ENCODE data around the gene PYY. TPM values are rescaled to one million over a fixed set of nuclear protein-coding genes. Genes with fewer than 3 reads are reported as not detected.

The PYY gene
- total and polyA plus RNA-seq, 2 donors from 2014 or later = not detected

DNA sequence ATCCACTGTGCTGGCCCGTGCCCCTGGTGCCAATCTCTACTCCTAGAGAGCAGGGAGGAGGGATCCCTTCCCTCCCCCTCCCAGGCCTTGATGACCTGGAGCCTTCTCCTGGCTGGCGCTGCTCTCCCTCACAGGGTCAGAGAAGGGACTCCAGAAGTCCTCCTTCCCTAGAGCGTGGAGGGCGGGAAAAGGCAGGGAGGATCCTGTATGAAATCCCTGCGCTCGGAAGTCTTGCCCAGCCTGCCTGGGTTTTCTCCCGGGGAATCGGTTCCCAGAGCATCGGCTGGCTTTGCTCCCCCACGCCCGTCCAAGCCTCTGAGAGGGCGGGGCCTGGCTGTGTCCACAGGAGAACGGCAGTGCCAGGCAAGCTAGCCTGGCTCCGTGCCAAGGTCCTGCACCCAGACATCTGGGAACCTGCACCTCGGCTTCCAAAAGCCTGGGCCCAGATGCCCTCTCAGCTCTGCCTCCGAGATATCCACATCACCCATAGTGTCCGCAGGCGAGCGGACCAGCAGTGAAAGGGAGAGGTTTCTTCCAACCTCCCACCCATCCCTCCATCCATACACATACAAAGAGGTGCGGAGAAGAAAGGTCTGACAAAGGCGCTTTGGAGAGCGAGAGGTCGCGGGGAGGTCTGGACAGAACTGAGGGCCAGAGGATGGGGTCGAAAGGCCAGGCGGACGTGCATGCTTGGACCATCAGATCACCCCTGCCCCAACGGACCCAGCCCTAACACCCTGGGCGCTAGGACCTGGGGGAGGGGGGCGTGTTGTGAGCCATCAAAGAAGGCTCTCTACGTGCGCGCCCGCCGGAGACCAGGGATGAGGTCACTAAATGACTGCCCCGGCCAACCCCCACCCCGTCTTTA, 47.5 kb downstream of the PYY start:
- Histone ChIP-seq H3K4me1 (ENCODE audit: control insufficient read depth in 2 of 3, insufficient read depth in 2 of 3, low read depth in 1 of 3, low read length in 3 of 3) (peaks cover 0 to 14% (median 0%) of the 10 kb centered on the region in 3 donors), H3K27ac (ENCODE audit: low read depth in 2 of 2, low read length in 2 of 2) (no peak overlapping the region), H3K9me3 (ENCODE audit: control insufficient read depth in 2 of 3, insufficient read depth in 1 of 3, low read length in 3 of 3) (no peaks in the 10 kb centered on the region), H3K9ac (ENCODE audit: low read length in 3 of 3) (no peak overlapping the region), H3K36me3 (ENCODE audit: control insufficient read depth in 2 of 3, insufficient read depth in 3 of 3, low read length in 3 of 3) (no peaks in the 10 kb centered on the region), H3K4me3 (ENCODE audit: low read length in 3 of 3) (peak overlapping the region; percentile 40 to 69 (median 58)), H3K27me3 (ENCODE audit: control insufficient read depth, insufficient read depth, low read length) (no peaks in the 10 kb centered on the region)
- DNase-seq = peak; percentile 84 to 92 (median 86)
- no peak for FAIRE-seq
- intact Hi-C loops (cut with DNase I) = no loop called here
- TF ChIP-seq, protein P1, sequence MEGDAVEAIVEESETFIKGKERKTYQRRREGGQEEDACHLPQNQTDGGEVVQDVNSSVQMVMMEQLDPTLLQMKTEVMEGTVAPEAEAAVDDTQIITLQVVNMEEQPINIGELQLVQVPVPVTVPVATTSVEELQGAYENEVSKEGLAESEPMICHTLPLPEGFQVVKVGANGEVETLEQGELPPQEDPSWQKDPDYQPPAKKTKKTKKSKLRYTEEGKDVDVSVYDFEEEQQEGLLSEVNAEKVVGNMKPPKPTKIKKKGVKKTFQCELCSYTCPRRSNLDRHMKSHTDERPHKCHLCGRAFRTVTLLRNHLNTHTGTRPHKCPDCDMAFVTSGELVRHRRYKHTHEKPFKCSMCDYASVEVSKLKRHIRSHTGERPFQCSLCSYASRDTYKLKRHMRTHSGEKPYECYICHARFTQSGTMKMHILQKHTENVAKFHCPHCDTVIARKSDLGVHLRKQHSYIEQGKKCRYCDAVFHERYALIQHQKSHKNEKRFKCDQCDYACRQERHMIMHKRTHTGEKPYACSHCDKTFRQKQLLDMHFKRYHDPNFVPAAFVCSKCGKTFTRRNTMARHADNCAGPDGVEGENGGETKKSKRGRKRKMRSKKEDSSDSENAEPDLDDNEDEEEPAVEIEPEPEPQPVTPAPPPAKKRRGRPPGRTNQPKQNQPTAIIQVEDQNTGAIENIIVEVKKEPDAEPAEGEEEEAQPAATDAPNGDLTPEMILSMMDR (IDR thresholded peaks at IDR 0.05; ENCODE audit: borderline replicate concordance, extremely low read depth, insufficient read depth) = no peak

DNA sequence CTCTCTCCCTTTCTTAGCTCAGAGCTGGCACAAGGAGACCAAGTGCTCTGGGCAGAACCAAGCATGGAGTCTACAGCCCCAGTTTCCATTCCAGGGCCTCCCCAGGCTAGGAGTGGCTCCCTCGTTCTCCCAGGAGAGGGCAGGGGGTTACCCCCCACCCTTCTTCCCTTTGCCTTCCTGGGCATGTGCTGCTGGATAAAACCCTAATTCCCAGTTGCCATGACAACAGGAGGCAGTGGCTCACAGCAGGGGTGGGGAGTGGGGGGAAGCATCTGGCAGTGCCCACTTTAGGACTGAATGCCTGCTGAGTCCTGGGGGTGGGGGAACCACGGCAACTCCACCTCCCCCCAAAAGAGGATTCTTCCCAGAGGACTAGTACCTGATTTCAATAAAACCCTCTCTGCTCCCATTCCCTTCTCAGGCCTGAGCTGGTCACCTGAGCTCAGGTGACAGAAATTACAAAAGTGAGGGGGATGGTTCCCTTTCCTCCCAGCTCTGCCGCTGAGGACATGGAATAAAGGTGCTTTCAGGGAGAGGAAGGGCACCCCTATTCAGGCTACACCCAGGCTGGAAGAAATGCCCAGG, 48.2 kb downstream of the PYY start:
- no peak overlapping the region for H3K27ac ChIP-seq (ENCODE audit: low read depth in 2 of 2, low read length in 2 of 2)
- TF ChIP-seq, protein P1 (IDR thresholded peaks at IDR 0.05; ENCODE audit: borderline replicate concordance, extremely low read depth, insufficient read depth) = no peak
- no peak for DNase-seq
- no peaks in the 10 kb centered on the region for H3K27me3 ChIP-seq (ENCODE audit: control insufficient read depth, insufficient read depth, low read length)
- no peaks in the 10 kb centered on the region for H3K36me3 ChIP-seq (ENCODE audit: control insufficient read depth in 2 of 3, insufficient read depth in 3 of 3, low read length in 3 of 3)
- FAIRE-seq = no peak
- H3K9ac ChIP-seq (ENCODE audit: low read length in 3 of 3) = no peak overlapping the region
- H3K4me1 ChIP-seq (ENCODE audit: control insufficient read depth in 2 of 3, insufficient read depth in 2 of 3, low read depth in 1 of 3, low read length in 3 of 3) = peaks cover 0 to 21% (median 0%) of the 10 kb centered on the region in 3 donors
- H3K4me3 ChIP-seq (ENCODE audit: low read length in 3 of 3) = peak overlapping the region in 1 of 3 donors; percentile 69
- intact Hi-C loops (cut with DNase I) = no loop called here
- H3K9me3 ChIP-seq (ENCODE audit: control insufficient read depth in 2 of 3, insufficient read depth in 1 of 3, low read length in 3 of 3) = no peaks in the 10 kb centered on the region

Other genes starting within 250 kb of the PYY start
- gene SOST, start 195.1 kb downstream of the PYY start, total RNA-seq = 0.09 TPM
- gene SOST, start 195.1 kb downstream of the PYY start, polyA plus RNA-seq (ENCODE audit: insufficient read depth, low read depth, low replicate concordance) = 15.1 TPM
- gene DUSP3, start 175.0 kb downstream of the PYY start, total RNA-seq = 102 TPM
- gene DUSP3, start 175.0 kb downstream of the PYY start, polyA plus RNA-seq (ENCODE audit: insufficient read depth, low read depth, low replicate concordance) = 126 TPM
- not detected for gene CFAP97D1, start 173.5 kb downstream of the PYY start, total RNA-seq
- not detected for gene CFAP97D1, start 173.5 kb downstream of the PYY start, polyA plus RNA-seq (ENCODE audit: insufficient read depth, low read depth, low replicate concordance)
- gene MPP3, start 120.8 kb downstream of the PYY start, total RNA-seq = 5.8 TPM
- 3.2 TPM for gene MPP3, start 120.8 kb downstream of the PYY start, polyA plus RNA-seq (ENCODE audit: insufficient read depth, low read depth, low replicate concordance)
- 1.2 TPM for gene CD300LG, start 106.8 kb downstream of the PYY start, total RNA-seq
- 3.1 TPM for gene CD300LG, start 106.8 kb downstream of the PYY start, polyA plus RNA-seq (ENCODE audit: insufficient read depth, low read depth, low replicate concordance)
- gene MPP2, start 46.4 kb downstream of the PYY start, total RNA-seq = 1.2 TPM
- 2.7 TPM for gene MPP2, start 46.4 kb downstream of the PYY start, polyA plus RNA-seq (ENCODE audit: insufficient read depth, low read depth, low replicate concordance)
- not detected for gene PPY, start 11.5 kb downstream of the PYY start, total RNA-seq
- gene PPY, start 11.5 kb downstream of the PYY start, polyA plus RNA-seq (ENCODE audit: insufficient read depth, low read depth, low replicate concordance) = not detected
- 3.5 TPM for gene NAGS, start 50.7 kb upstream of the PYY start, total RNA-seq
- gene NAGS, start 50.7 kb upstream of the PYY start, polyA plus RNA-seq (ENCODE audit: insufficient read depth, low read depth, low replicate concordance) = 8.7 TPM
- 31.2 TPM for gene TMEM101, start 61.0 kb upstream of the PYY start, total RNA-seq
- gene TMEM101, start 61.0 kb upstream of the PYY start, polyA plus RNA-seq (ENCODE audit: insufficient read depth, low read depth, low replicate concordance) = 111 TPM
- gene LSM12, start 112.7 kb upstream of the PYY start, total RNA-seq = 47.6 TPM
- gene LSM12, start 112.7 kb upstream of the PYY start, polyA plus RNA-seq (ENCODE audit: insufficient read depth, low read depth, low replicate concordance) = 29.0 TPM
- gene G6PC3, start 116.8 kb upstream of the PYY start, total RNA-seq = 70.0 TPM
- gene G6PC3, start 116.8 kb upstream of the PYY start, polyA plus RNA-seq (ENCODE audit: insufficient read depth, low read depth, low replicate concordance) = 150 TPM
- gene HDAC5, start 169.7 kb upstream of the PYY start, total RNA-seq = 35.6 TPM
- gene HDAC5, start 169.7 kb upstream of the PYY start, polyA plus RNA-seq (ENCODE audit: insufficient read depth, low read depth, low replicate concordance) = 25.3 TPM
- gene HROB, start 188.0 kb upstream of the PYY start, total RNA-seq = 0.88 TPM
- 0.17 TPM for gene HROB, start 188.0 kb upstream of the PYY start, polyA plus RNA-seq (ENCODE audit: insufficient read depth, low read depth, low replicate concordance)
- gene ASB16, start 216.8 kb upstream of the PYY start, total RNA-seq = 0.25 TPM
- gene ASB16, start 216.8 kb upstream of the PYY start, polyA plus RNA-seq (ENCODE audit: insufficient read depth, low read depth, low replicate concordance) = 0.90 TPM
- gene TMUB2, start 233.0 kb upstream of the PYY start, total RNA-seq = 37.7 TPM
- 39.2 TPM for gene TMUB2, start 233.0 kb upstream of the PYY start, polyA plus RNA-seq (ENCODE audit: insufficient read depth, low read depth, low replicate concordance)
- 64.8 TPM for gene ATXN7L3, start 245.9 kb upstream of the PYY start, total RNA-seq
- gene ATXN7L3, start 245.9 kb upstream of the PYY start, polyA plus RNA-seq (ENCODE audit: insufficient read depth, low read depth, low replicate concordance) = 20.0 TPM